K562 (cell line): ENCODE measurements around the gene EBF4. TPM values are rescaled to one million over a fixed set of nuclear protein-coding genes. Genes with fewer than 3 reads are reported as not detected.
A peak's percentile ranks its signal among the peaks of the same experiment; 100 is the strongest.

Experiments used
- ATAC-seq: fragments of 200-7000 bp; cut with Tn5 transposase; 3 replicates; pipeline ENCODE4 v1.9.1; 2020; ENCODE audit warnings: moderate library complexity
- BruUV-seq: library from RNA; stranded (reverse); fragments of 400-500 nt; replicated peaks from 2 replicates; lab custom pipeline; 2021; lab: Mats Ljungman, UMichigan
- CTCF ChIA-PET: fragments of 300-600 bp; formaldehyde crosslinking; extraction: SDS; loops from one replicate; lab custom pipeline; 2021; ENCODE audit warnings: low intra/inter-chr PET ratio; lab: Yijun Ruan, JAX
- POLR2A ChIA-PET: fragments of 300-600, 350-650 bp; sonication (Branson Sonifier 250); formaldehyde crosslinking; extraction: SDS; loops from one replicate; lab custom pipeline; 2021; ENCODE audit warnings: antibody characterized with exemption, inconsistent platforms; lab: Yijun Ruan, JAX
- DNase-seq, 4 experiments: peaks; one replicate each; pipeline versions ENCODE4 v3.0.0 to v3.0.0-alpha.2; 2011 to 2018; ENCODE audit warnings: low spot score in 3 of 4, mixed read lengths in 3 of 4; ENCODE audit errors: extremely low read depth in 1 of 4
- FAIRE-seq: peaks from 2 replicates; lab custom pipeline; 2011; peaks lifted over from hg19 to GRCh38; lab: Jason Lieb, UNC
- H2AFZ ChIP-seq: 2 replicates; pipeline ENCODE4 v1.6.0; 2011; ENCODE audit warnings: low read depth, low read length, control low read depth, inconsistent platforms
- H3K27ac ChIP-seq: fragments of 200-600 bp; 3 replicates; pipeline ENCODE4 v1.8.0; 2011; ENCODE audit warnings: low read depth, mild to moderate bottlenecking, control low read depth, inconsistent platforms, low read length, moderate library complexity, mixed read lengths; ENCODE audit errors: extremely low read depth
- H3K27me3 ChIP-seq, 2 experiments: fragments of 300-600 bp in 1 of 2; 2 replicates in 1 of 2; 3 replicates in 1 of 2; pipeline versions ENCODE4 v1.6.0 to v1.8.0; 2011; ENCODE audit warnings: inconsistent platforms in 2 of 2, low read length in 2 of 2, mild to moderate bottlenecking in 1 of 2, mixed read lengths in 1 of 2, moderate library complexity in 1 of 2; ENCODE audit not compliant: control insufficient read depth in 2 of 2, insufficient read depth in 2 of 2
- H3K36me3 ChIP-seq: fragments of 300-600 bp; 3 replicates; pipeline ENCODE4 v1.8.0; 2011; ENCODE audit warnings: mild to moderate bottlenecking, low read length, inconsistent platforms; ENCODE audit not compliant: control insufficient read depth, insufficient read depth
- H3K4me1 ChIP-seq, 2 experiments: fragments of 200-600 bp in 1 of 2; replicated peaks in 1 of 2; 2 replicates in 1 of 2; 3 replicates in 1 of 2; pipeline versions ENCODE4 v1.5.1 to v1.8.0; 2011; ENCODE audit warnings: inconsistent platforms in 2 of 2, low read length in 2 of 2, mild to moderate bottlenecking in 1 of 2, mixed read lengths in 1 of 2, moderate library complexity in 1 of 2; ENCODE audit not compliant: control insufficient read depth in 2 of 2, insufficient read depth in 2 of 2
- H3K4me2 ChIP-seq: 2 replicates; pipeline ENCODE4 v1.6.1; 2011; ENCODE audit warnings: low read length, control low read depth, inconsistent platforms, mixed read lengths; ENCODE audit not compliant: insufficient read depth
- H3K4me3 ChIP-seq: fragments of 200-600 bp; sonication (generic), shearing (Covaris generic); 2 replicates; pipeline ENCODE4 v1.5.1; 2016; ENCODE audit warnings: control low read depth, inconsistent platforms
- H3K79me2 ChIP-seq: fragments of 200-600 bp; 3 replicates; pipeline ENCODE4 v1.8.0; 2011; ENCODE audit warnings: low read length, inconsistent platforms; ENCODE audit not compliant: control insufficient read depth, insufficient read depth
- H3K9ac ChIP-seq, 2 experiments: 2 replicates each; pipeline versions ENCODE4 v1.6.0 to v1.6.1; 2011; ENCODE audit warnings: low read depth in 2 of 2, low read length in 2 of 2, control low read depth in 1 of 2, inconsistent platforms in 1 of 2, mild to moderate bottlenecking in 1 of 2, mixed read lengths in 1 of 2; ENCODE audit not compliant: insufficient read depth in 1 of 2
- H3K9me1 ChIP-seq: one replicate; pipeline ENCODE4 v1.6.0; 2011; ENCODE audit warnings: inconsistent platforms, mild to moderate bottlenecking, low read length, moderate library complexity; ENCODE audit not compliant: control insufficient read depth, insufficient read depth
- H3K9me3 ChIP-seq: replicated peaks from 2 replicates; pipeline ENCODE4 v1.5.1; 2011; ENCODE audit warnings: low read depth, low read length, inconsistent platforms; ENCODE audit not compliant: control insufficient read depth, insufficient read depth
- H4K20me1 ChIP-seq: replicated peaks from 2 replicates; pipeline ENCODE4 v1.6.1; 2011; ENCODE audit warnings: low read length, inconsistent platforms, mixed read lengths; ENCODE audit not compliant: control insufficient read depth, insufficient read depth
- CHD2 ChIP-seq: IDR thresholded peaks from 2 replicates; pipeline ENCODE4 v1.6.1; 2011; ENCODE audit warnings: low read depth, low read length
- MTA1 ChIP-seq: fragments of 450-650 bp; IDR thresholded peaks from 2 replicates; pipeline ENCODE4 v1.6.1; 2017; ENCODE audit warnings: borderline replicate concordance
- NFIC ChIP-seq: fragments of 450-650 bp; IDR thresholded peaks from 2 replicates; pipeline ENCODE4 v1.6.1; 2017; ENCODE audit warnings: mild to moderate bottlenecking, inconsistent platforms
- PHB2 ChIP-seq: fragments of 450-650 bp; IDR thresholded peaks from 2 replicates; pipeline ENCODE4 v1.6.1; 2017; ENCODE audit warnings: low read depth
- POLR2AphosphoS5 ChIP-seq: IDR thresholded peaks from 2 replicates; pipeline ENCODE4 v1.6.1; 2011; ENCODE audit warnings: mild to moderate bottlenecking, low read depth, low read length, moderate library complexity; ENCODE audit not compliant: control insufficient read depth, insufficient read depth
- SAFB ChIP-seq: fragments of 200-400 bp; formaldehyde crosslinking; IDR thresholded peaks from 2 replicates; pipeline ENCODE4 v1.6.1; 2017; ENCODE audit warnings: low read depth, low read length, borderline replicate concordance
- WGBS: fragments of 100-300 bp; shearing (Covaris generic); methylation state at CpG from one replicate; pipeline ENCODE4 v1.1.6; 2016; ENCODE audit warnings: low coverage, mixed read lengths; ENCODE audit not compliant: insufficient coverage; ENCODE audit errors: missing lambda C conversion rate; 5-methylcytosine and 5-hydroxymethylcytosine counted together
- in situ Hi-C: fragments of 300-500 bp; cut with MboI; formaldehyde crosslinking; loops from 4 replicates; pipeline ENCODE4 v1.15.0; 2018; ENCODE audit warnings: inconsistent platforms, mixed read lengths
- intact Hi-C: fragments of 100-400 bp; cut with micrococcal nuclease; formaldehyde crosslinking; loops from 2 replicates; pipeline ENCODE4 v1.14.2; 2022
- polyA plus RNA-seq, 8 experiments: library from polyadenylated mRNA; depleted of rRNA in 4 of 8; stranded (reverse) in 5 of 8; unstranded in 3 of 8; fragments of >200 nt; fragmentation: Nextera tagmentation in 2 of 8; fragmentation: Illumina TruSeq in 1 of 8; extraction: Ambion mirVana in 2 of 8; extraction: Trizol in 1 of 8; gene quantifications; 2 replicates each; pipeline versions ENCODE4 v1.2.1 to v1.2.3, GENCODE V29; 2011 to 2014; ENCODE audit warnings: inconsistent platforms in 1 of 8, missing spikeins in 1 of 8
- total RNA-seq, 7 experiments: library from RNA; depleted of rRNA in 6 of 7; stranded (reverse); fragments of >200 nt in 6 of 7; fragmentation: Illumina TruSeq in 2 of 7; extraction: Trizol in 2 of 7; gene quantifications; 2 replicates each; pipeline versions ENCODE4 v1.2.1 to v1.2.3, GENCODE V29; 2011 to 2021; ENCODE audit warnings: low replicate concordance in 1 of 7

EBF4 gene
- total and polyA plus RNA-seq, 9 of the 15 experiments (the other 6 are each of a cell fraction or from before 2014, with no cell fraction given), result 0.09 TPM; not detected in 8

DNA sequence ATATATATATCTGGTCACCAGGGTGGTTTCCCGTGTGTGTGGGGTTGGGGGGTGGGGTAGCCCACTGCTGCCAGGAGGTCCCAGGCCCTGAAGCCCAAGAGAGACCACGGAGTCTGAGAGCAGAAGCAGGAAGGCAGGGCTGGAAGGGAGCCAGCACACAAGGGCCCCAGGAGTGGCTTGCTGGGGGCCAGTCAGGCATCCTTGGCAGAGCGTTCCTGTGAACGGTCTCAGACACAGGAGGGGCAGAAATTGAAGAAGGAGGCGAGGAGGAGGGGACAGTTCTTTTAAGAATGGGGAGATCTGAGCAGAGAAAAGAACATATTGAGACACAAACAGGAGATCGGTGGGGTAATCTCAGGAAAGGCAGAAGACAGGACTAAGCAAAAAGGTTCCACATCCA is 1.9 kb upstream of the EBF4 start:
- 2% methylated on average over 6 of the region's 6 CpGs for WGBS
- BruUV-seq, result no TSS peak
- H2AFZ ChIP-seq, result no peak overlapping the region
- no peaks in the 10 kb centered on the region for H3K79me2 ChIP-seq
- H3K4me2 ChIP-seq, result no peak overlapping the region
- in situ Hi-C loops, result no loop called here
- no peak for FAIRE-seq
- intact Hi-C loops, result no loop called here
- ChIA-PET CTCF (no interaction called here), POLR2A (no interaction called here)
- no peaks in the 10 kb centered on the region for H3K36me3 ChIP-seq
- no peak for ATAC-seq
- no peak overlapping the region for H3K9ac ChIP-seq
- no peaks in the 10 kb centered on the region for H3K9me3 ChIP-seq
- H3K4me1 ChIP-seq, result peaks cover 0 to 19% of the 10 kb centered on the region in 2 experiments; a peak in 3 of 5 replicates
- TF ChIP-seq NFIC (0 out of 2 replicates have a peak, but pooled peaks have one; percentile 10), POLR2AphosphoS5 (no peak)
- H4K20me1 ChIP-seq, result no peaks in the 10 kb centered on the region
- peaks cover 8 to 51% of the 10 kb centered on the region in 2 experiments; a peak in 4 of 5 replicates for H3K27me3 ChIP-seq
- H3K4me3 ChIP-seq, result no peak overlapping the region
- no peaks in the 10 kb centered on the region for H3K9me1 ChIP-seq
- H3K27ac ChIP-seq, result no peak overlapping the region
- no peak for DNase-seq

DNA sequence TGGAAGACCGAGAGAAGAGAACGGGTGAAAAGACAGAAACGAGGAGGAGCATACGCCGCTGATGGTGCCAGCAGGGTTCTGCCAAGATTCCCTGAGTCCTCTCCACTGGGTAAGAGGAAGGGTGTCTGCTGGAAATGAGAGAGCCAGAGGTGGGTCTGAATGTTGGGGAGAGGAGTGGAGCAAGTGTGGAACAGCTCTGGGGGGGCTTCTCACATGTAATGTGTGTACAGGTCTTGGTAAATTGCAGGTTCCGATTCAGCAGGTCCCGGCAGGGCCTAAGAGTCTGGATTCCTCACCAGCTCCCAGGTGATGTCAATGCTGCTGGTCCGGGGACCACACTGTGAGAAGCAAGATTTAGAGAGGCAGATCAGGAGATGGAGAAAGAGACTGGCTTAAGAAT is 1.5 kb upstream of the EBF4 start:
- 27% methylated on average over 8 of the region's 8 CpGs for WGBS
- Histone ChIP-seq H3K4me1 (peaks cover 0 to 19% of the 10 kb centered on the region in 2 experiments; a peak in 3 of 5 replicates), H3K9ac (no peak overlapping the region), H4K20me1 (no peaks in the 10 kb centered on the region), H3K79me2 (no peaks in the 10 kb centered on the region), H3K27ac (no peak overlapping the region), H3K9me1 (no peaks in the 10 kb centered on the region), H3K27me3 (peaks cover 8 to 55% of the 10 kb centered on the region in 2 experiments; a peak in 4 of 5 replicates), H3K9me3 (no peaks in the 10 kb centered on the region), H3K4me3 (no peak overlapping the region), H2AFZ (no peak overlapping the region), H3K4me2 (no peak overlapping the region), H3K36me3 (no peaks in the 10 kb centered on the region)
- ATAC-seq (no peak), DNase-seq (no peak), FAIRE-seq (no peak)
- POLR2A ChIA-PET, result no interaction called here
- intact Hi-C loops, result no loop called here
- CTCF ChIA-PET, result no interaction called here
- no peak for TF ChIP-seq CHD2
- no peak for TF ChIP-seq MTA1
- no peak for TF ChIP-seq SAFB
- TF ChIP-seq PHB2, result no peak
- in situ Hi-C loops, result no loop called here
- no TSS peak for BruUV-seq
